Sigmoid colon (tissue), 7 donors: ENCODE measurements around the gene SUOX. TPM values are rescaled to one million over a fixed set of nuclear protein-coding genes. Genes with fewer than 3 reads are reported as not detected.
A peak's percentile ranks its signal among the peaks of the same experiment; 100 is the strongest.

Experiments
- DNase-seq: peaks from one replicate; pipeline ENCODE4 v3.0.0-alpha.2; 2019
- H3K27ac ChIP-seq, 4 donors: fragments of 200-600 bp; sonication (generic); one replicate each; pipeline ENCODE4 v1.5.1; 2016 to 2019; ENCODE audit warnings: mild to moderate bottlenecking in 1 of 4
- H3K27me3 ChIP-seq, 3 donors: fragments of 200-600 bp; sonication (generic); one replicate each; pipeline ENCODE4 v1.5.1; 2019; ENCODE audit warnings: mild to moderate bottlenecking in 1 of 3
- H3K36me3 ChIP-seq, 4 donors: fragments of 200-600 bp; sonication (generic); one replicate each; pipeline ENCODE4 v1.5.1; 2016 to 2019
- H3K4me1 ChIP-seq, 4 donors: fragments of 200-600 bp; sonication (generic); one replicate each; pipeline ENCODE4 v1.5.1; 2017 to 2019
- H3K4me3 ChIP-seq, 4 donors: fragments of 200-600 bp; sonication (generic); one replicate each; pipeline ENCODE4 v1.5.1; 2017 to 2019; ENCODE audit warnings: mild to moderate bottlenecking in 2 of 4, moderate library complexity in 1 of 4
- H3K9me3 ChIP-seq, 4 donors: fragments of 200-600 bp in 3 of 4; sonication (generic) in 3 of 4; one replicate each; pipeline versions ENCODE4 v1.5.1 to v1.6.1; 2013 to 2019
- EP300 ChIP-seq, 4 donors: sonication (generic); formaldehyde crosslinking; IDR thresholded peaks; one replicate each; pipeline ENCODE4 v1.6.1; 2017; ENCODE audit warnings: antibody characterized with exemption in 4 of 4
- POLR2A ChIP-seq, 2 donors: fragments of 450-650 bp; IDR thresholded peaks; one replicate each; pipeline ENCODE4 v1.6.1; 2016; ENCODE audit warnings: antibody characterized with exemption in 2 of 2, mild to moderate bottlenecking in 2 of 2, moderate library complexity in 2 of 2
- POLR2AphosphoS5 ChIP-seq, 4 donors: sonication (generic); formaldehyde crosslinking; IDR thresholded peaks; one replicate each; pipeline ENCODE4 v1.6.1; 2017; ENCODE audit warnings: antibody characterized with exemption in 4 of 4
- WGBS, 2 donors: extraction: QIAGEN DNeasy Blood & Tissue Kit; methylation state at CpG; one replicate each; pipeline ENCODE4 v1.1.7; 2013; 5-methylcytosine and 5-hydroxymethylcytosine counted together
- intact Hi-C: fragments of 100-400 bp; cut with DNase I; formaldehyde crosslinking; loops from one replicate; pipeline ENCODE4 v1.15.1; 2023
- polyA plus RNA-seq, 3 donors: library from polyadenylated mRNA; stranded (reverse); fragments of 200-250 nt; gene quantifications; one replicate each; pipeline ENCODE4 v1.2.3, GENCODE V29; 2013
- total RNA-seq, 4 donors: library from RNA; depleted of rRNA; stranded (reverse); fragments of >200 nt; gene quantifications; one replicate each; pipeline ENCODE4 v1.1.0, GENCODE V29; 2016
- TF ChIP-seq, protein P1 (sequence below), 4 experiments: fragments of 450-650 bp in 3 of 4; fragments of 200-600 bp in 1 of 4; IDR thresholded peaks; one replicate each; pipeline ENCODE4 v1.5.1; 2016 to 2019; ENCODE audit warnings: antibody characterized with exemption in 4 of 4, mild to moderate bottlenecking in 3 of 4, moderate library complexity in 2 of 4
- donor health status: healthy with polysubstance abuse.
- donor health status: Bipolar disorder and iron deficiency.
- donor health status: healthy.

Gene SUOX
- total and polyA plus RNA-seq, 7 donors, result 8.4 to 51.0 (median 20.9) TPM

DNA sequence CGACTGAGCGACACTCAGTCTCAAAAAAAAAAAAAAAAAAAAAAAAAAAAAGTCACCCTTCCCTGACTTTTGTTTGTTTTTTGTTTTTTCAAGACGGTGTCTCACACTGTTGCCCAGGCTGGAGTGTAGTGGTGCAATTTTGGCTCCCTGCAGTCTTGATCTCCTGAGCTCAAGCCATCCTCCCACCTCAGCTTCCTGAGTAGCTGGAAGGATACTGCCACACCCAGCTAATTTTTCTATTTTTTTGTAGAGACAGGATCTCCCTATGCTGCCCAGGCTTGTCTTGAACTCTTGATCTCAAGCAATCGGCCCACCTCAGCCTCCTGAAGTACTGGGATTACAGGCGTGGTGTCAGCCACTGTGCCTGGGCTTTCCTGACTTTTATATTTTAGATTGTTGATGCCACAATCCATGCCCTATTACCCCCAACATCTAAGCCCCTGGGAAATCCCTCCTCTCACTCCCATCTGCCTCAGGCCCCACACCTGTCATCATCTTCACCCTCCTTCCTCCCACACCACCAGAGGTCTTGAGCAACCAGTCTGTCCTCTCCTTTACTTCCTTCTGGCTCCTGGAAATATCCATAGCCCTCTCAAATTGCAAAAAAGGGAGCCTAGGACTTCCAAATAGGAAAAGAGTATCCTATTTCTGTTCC, 31.6 kb downstream of the SUOX start:
- intact Hi-C loops, result no loop called here
- Histone ChIP-seq H3K9me3 (no peaks in the 10 kb centered on the region), H3K27ac (no peak overlapping the region), H3K36me3 (peaks cover 18 to 86% (median 23%) of the 10 kb centered on the region in 4 donors), H3K4me3 (no peak overlapping the region), H3K27me3 (no peaks in the 10 kb centered on the region), H3K4me1 (no peaks in the 10 kb centered on the region)
- TF ChIP-seq, protein P1, sequence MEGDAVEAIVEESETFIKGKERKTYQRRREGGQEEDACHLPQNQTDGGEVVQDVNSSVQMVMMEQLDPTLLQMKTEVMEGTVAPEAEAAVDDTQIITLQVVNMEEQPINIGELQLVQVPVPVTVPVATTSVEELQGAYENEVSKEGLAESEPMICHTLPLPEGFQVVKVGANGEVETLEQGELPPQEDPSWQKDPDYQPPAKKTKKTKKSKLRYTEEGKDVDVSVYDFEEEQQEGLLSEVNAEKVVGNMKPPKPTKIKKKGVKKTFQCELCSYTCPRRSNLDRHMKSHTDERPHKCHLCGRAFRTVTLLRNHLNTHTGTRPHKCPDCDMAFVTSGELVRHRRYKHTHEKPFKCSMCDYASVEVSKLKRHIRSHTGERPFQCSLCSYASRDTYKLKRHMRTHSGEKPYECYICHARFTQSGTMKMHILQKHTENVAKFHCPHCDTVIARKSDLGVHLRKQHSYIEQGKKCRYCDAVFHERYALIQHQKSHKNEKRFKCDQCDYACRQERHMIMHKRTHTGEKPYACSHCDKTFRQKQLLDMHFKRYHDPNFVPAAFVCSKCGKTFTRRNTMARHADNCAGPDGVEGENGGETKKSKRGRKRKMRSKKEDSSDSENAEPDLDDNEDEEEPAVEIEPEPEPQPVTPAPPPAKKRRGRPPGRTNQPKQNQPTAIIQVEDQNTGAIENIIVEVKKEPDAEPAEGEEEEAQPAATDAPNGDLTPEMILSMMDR (IDR thresholded peaks at IDR 0.05), result no peak
- TF ChIP-seq EP300 (IDR thresholded peaks at IDR 0.05) (no peak), POLR2AphosphoS5 (IDR thresholded peaks at IDR 0.05) (no peak), POLR2A (IDR thresholded peaks at IDR 0.05) (no peak)
- no peak for DNase-seq
- 66 to 80% methylated on average over 5 of the region's 5 CpGs for WGBS, 2 donors

DNA sequence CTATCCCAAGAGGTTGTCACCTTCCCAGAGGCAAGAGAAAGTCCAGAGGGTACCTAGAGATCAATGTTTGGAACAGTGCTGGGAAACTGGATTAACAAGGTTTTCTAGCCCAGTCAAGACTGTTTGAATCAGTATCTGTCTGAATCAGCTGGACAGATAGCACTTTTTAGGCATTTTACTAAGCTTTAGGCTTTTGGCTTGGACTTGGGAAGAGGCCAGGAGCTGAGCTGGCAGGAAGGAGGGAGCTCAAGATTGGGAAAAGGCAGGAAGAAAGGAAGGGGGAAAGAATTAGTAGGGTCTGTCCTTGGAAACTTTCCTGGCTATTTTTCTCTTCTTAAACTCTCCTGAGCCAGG, 32.1 kb downstream of the SUOX start:
- Histone ChIP-seq H3K4me1 (no peaks in the 10 kb centered on the region), H3K27ac (no peak overlapping the region), H3K4me3 (no peak overlapping the region), H3K9me3 (no peaks in the 10 kb centered on the region), H3K36me3 (peaks cover 19 to 91% (median 23%) of the 10 kb centered on the region in 4 donors), H3K27me3 (no peaks in the 10 kb centered on the region)
- intact Hi-C loops, result no loop called here
- TF ChIP-seq POLR2A (IDR thresholded peaks at IDR 0.05) (no peak), POLR2AphosphoS5 (IDR thresholded peaks at IDR 0.05) (no peak), EP300 (IDR thresholded peaks at IDR 0.05) (no peak)
- TF ChIP-seq, protein P1 (IDR thresholded peaks at IDR 0.05), result no peak
- no peak for DNase-seq

DNA sequence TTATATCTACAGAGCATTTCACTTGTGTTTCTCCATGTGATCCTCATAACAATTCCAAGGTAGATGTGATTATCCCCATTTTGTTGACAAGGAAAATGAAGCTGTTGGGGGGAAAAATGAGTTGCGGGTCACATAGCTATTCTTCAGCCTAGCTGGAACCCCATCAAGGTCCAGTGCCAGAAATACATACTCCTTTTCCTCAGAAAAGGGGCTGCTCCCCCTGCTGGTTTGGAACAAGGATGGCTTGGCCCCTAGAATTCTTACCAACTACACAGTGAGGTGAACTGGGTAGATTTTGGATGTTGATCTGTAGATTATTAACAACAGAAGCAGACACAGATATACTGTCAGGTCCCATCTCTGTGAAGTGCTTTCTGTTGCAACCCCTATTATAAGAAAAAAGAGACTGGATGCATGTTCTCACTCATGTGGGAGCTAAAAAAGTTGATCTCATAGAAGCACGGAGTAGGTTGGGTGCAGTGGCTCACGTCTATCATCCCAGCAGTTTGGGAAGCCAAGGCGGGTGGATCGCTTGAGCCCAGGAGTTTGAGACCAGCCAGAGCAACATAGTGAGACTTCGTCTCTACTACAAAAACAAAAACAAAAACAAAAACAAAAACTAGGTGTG, 32.7 kb downstream of the SUOX start:
- H3K4me1 ChIP-seq, result no peaks in the 10 kb centered on the region
- DNase-seq, result no peak
- TF ChIP-seq, protein P1 (IDR thresholded peaks at IDR 0.05), result peak in 3 of 4 experiments; percentile 38 to 54 (median 45)
- TF ChIP-seq POLR2AphosphoS5 (IDR thresholded peaks at IDR 0.05) (peak in 2 of 4 donors; percentile 12 to 14), EP300 (IDR thresholded peaks at IDR 0.05) (no peak)
- no peaks in the 10 kb centered on the region for H3K27me3 ChIP-seq
- H3K27ac ChIP-seq, result no peak overlapping the region
- intact Hi-C loops, result no loop called here
- H3K9me3 ChIP-seq, result no peaks in the 10 kb centered on the region
- H3K36me3 ChIP-seq, result peaks cover 20 to 91% (median 28%) of the 10 kb centered on the region in 4 donors
- WGBS, 2 donors, result 82 to 86% methylated on average over 6 of the region's 6 CpGs
- H3K4me3 ChIP-seq, result no peak overlapping the region

DNA sequence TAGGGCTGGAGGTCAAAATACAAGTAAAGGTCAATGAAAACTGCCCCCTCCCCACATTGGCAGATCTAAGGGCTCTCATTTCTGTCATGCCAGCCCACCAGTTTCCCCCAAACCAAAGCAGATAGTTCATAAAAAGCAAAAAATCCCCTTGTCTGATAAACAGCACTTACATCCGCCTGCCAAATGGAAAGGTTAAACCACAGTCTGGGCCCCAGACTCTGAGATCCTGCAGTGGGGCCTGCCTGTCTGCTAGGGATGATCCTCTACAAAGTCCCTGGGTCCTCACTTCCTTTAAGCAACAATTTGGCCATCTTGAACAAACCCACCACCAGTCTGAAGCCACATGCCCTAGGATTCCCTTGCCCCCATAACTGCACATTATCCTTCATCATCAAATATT, 34.9 kb downstream of the SUOX start:
- intact Hi-C loops, result no loop called here
- H3K4me3 ChIP-seq, result no peak overlapping the region
- H3K27me3 ChIP-seq, result no peaks in the 10 kb centered on the region
- no peak overlapping the region for H3K27ac ChIP-seq
- no peaks in the 10 kb centered on the region for H3K4me1 ChIP-seq
- DNase-seq, result no peak
- WGBS, 2 donors, result 84 to 89% methylated on average over 1 of the region's 1 CpG
- TF ChIP-seq EP300 (IDR thresholded peaks at IDR 0.05) (no peak), POLR2A (IDR thresholded peaks at IDR 0.05) (no peak), POLR2AphosphoS5 (IDR thresholded peaks at IDR 0.05) (no peak)
- TF ChIP-seq, protein P1 (IDR thresholded peaks at IDR 0.05), result no peak
- H3K36me3 ChIP-seq, result peaks cover 12 to 91% (median 30%) of the 10 kb centered on the region in 4 donors
- no peaks in the 10 kb centered on the region for H3K9me3 ChIP-seq
